CD8-positive, alpha-beta memory T cell (primary cell): ENCODE measurements around the gene CALU. TPM values are rescaled to one million over a fixed set of nuclear protein-coding genes. Genes with fewer than 3 reads are reported as not detected.

ENCODE experiments used
- CTCF ChIA-PET: fragments of 350-600 bp; sonication (Branson Sonifier 250); formaldehyde crosslinking; loops from one replicate; lab custom pipeline; 2021; ENCODE audit warnings: antibody characterized with exemption; lab: Charles Lee
- POLR2A ChIA-PET: fragments of 350-600 bp; sonication (Branson Sonifier 250); formaldehyde crosslinking; loops from one replicate; lab custom pipeline; 2021; ENCODE audit warnings: antibody characterized with exemption; lab: Charles Lee
- DNase-seq, 5 donors: peaks; one replicate each; pipeline versions ENCODE4 v3.0.0 to v3.0.0-alpha.2; 2020 to 2022; ENCODE audit warnings: mixed read lengths in 1 of 5
- H3K27ac ChIP-seq: one replicate; pipeline ENCODE4 v1.7.0; 2013; ENCODE audit warnings: low read depth, mild to moderate bottlenecking, low read length, moderate library complexity
- H3K27me3 ChIP-seq: 2 replicates; pipeline ENCODE4 v1.7.0; 2013; ENCODE audit warnings: low read length, mild to moderate bottlenecking; ENCODE audit not compliant: insufficient read depth, poor library complexity, severe bottlenecking
- H3K36me3 ChIP-seq: 2 replicates; pipeline ENCODE4 v1.7.0; 2013; ENCODE audit warnings: mild to moderate bottlenecking, low read length, moderate library complexity; ENCODE audit not compliant: insufficient read depth
- H3K4me1 ChIP-seq: 2 replicates; pipeline ENCODE4 v1.7.0; 2013; ENCODE audit warnings: mild to moderate bottlenecking, low read length, moderate library complexity; ENCODE audit not compliant: insufficient read depth
- H3K4me3 ChIP-seq: 2 replicates; pipeline ENCODE4 v1.7.0; 2013; ENCODE audit warnings: mild to moderate bottlenecking, low read length
- H3K9me3 ChIP-seq: 2 replicates; pipeline ENCODE4 v1.7.0; 2013; ENCODE audit warnings: mild to moderate bottlenecking, low read length
- H3K27ac Mint-ChIP-seq, 8 donors: one replicate each; pipeline ENCODE4 v1.8.0; 2020 to 2021; ENCODE audit warnings: mixed read lengths in 8 of 8, mild to moderate bottlenecking in 6 of 8, inconsistent platforms in 3 of 8, moderate library complexity in 3 of 8
- H3K27me3 Mint-ChIP-seq, 2 donors: one replicate each; pipeline ENCODE4 v1.8.0; 2020 to 2021; ENCODE audit warnings: mixed read lengths in 2 of 2, mild to moderate bottlenecking in 1 of 2, moderate library complexity in 1 of 2
- H3K36me3 Mint-ChIP-seq, 3 donors: one replicate each; pipeline ENCODE4 v1.8.0; 2020 to 2021; ENCODE audit warnings: mixed read lengths in 3 of 3, inconsistent platforms in 1 of 3, mild to moderate bottlenecking in 1 of 3
- H3K4me1 Mint-ChIP-seq, 3 donors: one replicate each; pipeline ENCODE4 v1.8.0; 2020 to 2021; ENCODE audit warnings: mixed read lengths in 3 of 3, inconsistent platforms in 1 of 3, mild to moderate bottlenecking in 1 of 3
- H3K4me3 Mint-ChIP-seq, 7 donors: one replicate each; pipeline ENCODE4 v1.8.0; 2020 to 2021; ENCODE audit warnings: mixed read lengths in 7 of 7, mild to moderate bottlenecking in 6 of 7, moderate library complexity in 4 of 7, inconsistent platforms in 2 of 7
- H3K9me3 Mint-ChIP-seq, 5 donors: one replicate each; pipeline ENCODE4 v1.8.0; 2020 to 2022; ENCODE audit warnings: mixed read lengths in 5 of 5, mild to moderate bottlenecking in 3 of 5, moderate library complexity in 2 of 5, inconsistent platforms in 1 of 5
- polyA plus RNA-seq: library from polyadenylated mRNA; unstranded; fragments of 300-500 nt; fragmentation: Illumina TruSeq; gene quantifications from one replicate; pipeline ENCODE4 v1.2.3, GENCODE V29; 2021
- total RNA-seq, 2 experiments: library from RNA; stranded (reverse); gene quantifications; one replicate each; pipeline ENCODE4 v1.2.3, GENCODE V29; 2021

CALU gene
- total and polyA plus RNA-seq, 3 experiments from 2014 or later, result 28.8 to 52.0 (median 51.4) TPM

DNA sequence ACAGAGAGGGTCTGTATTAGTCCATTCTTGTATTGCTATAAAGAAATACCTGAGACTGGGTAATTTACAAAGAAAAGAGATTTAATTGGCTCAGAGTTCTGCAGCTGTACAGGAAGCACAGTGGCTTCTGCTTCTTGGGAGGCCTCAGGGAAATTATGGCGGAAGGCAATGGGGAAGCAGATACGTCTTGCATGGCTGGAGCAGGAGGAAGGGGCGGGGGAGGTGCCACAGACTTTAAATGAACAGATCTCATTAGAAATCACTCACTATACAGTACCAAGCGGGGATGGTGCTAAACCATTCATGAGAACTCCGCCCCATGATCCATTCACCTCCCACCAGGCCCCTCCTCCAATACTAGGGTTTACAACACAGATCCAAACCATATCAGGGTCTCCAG is 3.7 kb upstream of the CALU start:
- H3K27me3 ChIP-seq, result no peaks in the 10 kb centered on the region
- no peak overlapping the region for H3K4me3 Mint-ChIP-seq
- peaks cover 19 to 21% (median 21%) of the 10 kb centered on the region in 3 donors for H3K4me1 Mint-ChIP-seq
- no peaks in the 10 kb centered on the region for H3K9me3 Mint-ChIP-seq
- no peaks in the 10 kb centered on the region for H3K9me3 ChIP-seq
- no peak overlapping the region for H3K27ac ChIP-seq
- ChIA-PET POLR2A (no interaction called here), CTCF (no interaction called here)
- H3K4me3 ChIP-seq, result no peak overlapping the region
- H3K4me1 ChIP-seq, result peaks cover 14% of the 10 kb centered on the region
- peaks cover 0 to 12% (median 0%) of the 10 kb centered on the region in 3 donors for H3K36me3 Mint-ChIP-seq
- no peak for DNase-seq
- no peaks in the 10 kb centered on the region for H3K36me3 ChIP-seq
- H3K27ac Mint-ChIP-seq, result no peak overlapping the region
- H3K27me3 Mint-ChIP-seq, result peaks cover 0 to 12% of the 10 kb centered on the region in 2 donors

DNA sequence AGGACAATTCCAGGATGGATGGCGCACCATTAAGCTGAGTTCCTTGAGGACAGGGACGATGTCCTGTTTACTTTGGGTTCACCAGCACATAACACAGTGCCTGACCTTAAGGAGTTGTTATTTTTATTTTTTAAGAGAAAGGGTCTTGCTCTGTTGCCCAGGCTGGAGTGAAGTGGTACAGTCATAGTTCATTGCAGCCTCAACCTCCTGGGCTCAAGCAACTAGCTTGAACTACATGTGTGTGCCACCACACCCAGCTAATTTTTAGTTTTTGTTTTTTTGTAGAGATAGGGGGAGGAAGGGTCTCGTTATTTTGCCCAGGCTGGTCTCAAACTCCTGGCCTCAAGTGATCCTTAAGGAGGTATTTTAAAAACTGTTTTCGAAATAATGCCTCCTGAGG is 1.7 kb upstream of the CALU start:
- Mint-ChIP-seq H3K4me1 (peaks cover 37 to 41% (median 41%) of the 10 kb centered on the region in 3 donors), H3K36me3 (peaks cover 0 to 12% (median 0%) of the 10 kb centered on the region in 3 donors), H3K4me3 (peak overlapping the region in 2 of 7 donors; percentile 57 to 94), H3K9me3 (no peaks in the 10 kb centered on the region), H3K27me3 (no peaks in the 10 kb centered on the region), H3K27ac (no peak overlapping the region)
- Histone ChIP-seq H3K9me3 (no peaks in the 10 kb centered on the region), H3K27ac (no peak overlapping the region), H3K36me3 (no peaks in the 10 kb centered on the region), H3K4me1 (peaks cover 27% of the 10 kb centered on the region), H3K4me3 (no peak overlapping the region), H3K27me3 (no peaks in the 10 kb centered on the region)
- DNase-seq, result no peak
- ChIA-PET POLR2A (no interaction called here), CTCF (interaction anchor here (2.0 kb wide), 1 partner anchor 12 kb away, joined by 5 read pairs; no protein-coding TSS in a partner anchor)

DNA sequence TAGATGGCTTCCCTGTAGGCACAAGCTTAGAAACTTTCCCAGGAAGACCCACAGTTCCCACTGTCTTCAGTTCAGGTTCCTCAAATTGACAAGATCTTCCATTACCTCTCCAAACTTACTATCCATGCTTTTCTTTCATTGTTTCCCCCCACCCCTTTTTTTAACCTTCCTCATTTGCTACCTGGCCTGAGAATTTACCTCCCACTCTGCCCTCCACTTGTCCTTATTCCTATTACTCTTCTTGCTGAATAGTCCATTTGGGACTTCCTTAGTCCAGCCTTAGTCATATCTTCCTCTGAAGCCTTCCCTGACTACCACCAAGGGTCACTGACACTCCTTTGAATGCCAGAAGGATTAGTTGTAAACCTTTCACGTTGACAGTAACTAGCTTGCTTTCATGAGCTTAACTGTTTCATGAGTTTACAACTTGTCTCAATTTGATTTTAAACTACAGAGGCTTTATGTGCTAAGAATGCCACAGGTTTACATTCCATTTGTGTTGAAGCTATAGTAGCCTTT is 1.2 kb upstream of the CALU start:
- DNase-seq, result no peak
- Mint-ChIP-seq H3K9me3 (no peaks in the 10 kb centered on the region), H3K4me1 (peaks cover 37 to 46% (median 43%) of the 10 kb centered on the region in 3 donors), H3K27ac (peak overlapping the region in 6 of 8 donors; percentile 91 to 99 (median 98)), H3K4me3 (peak overlapping the region; percentile 6 to 100 (median 99)), H3K27me3 (no peaks in the 10 kb centered on the region), H3K36me3 (peaks cover 0 to 12% (median 0%) of the 10 kb centered on the region in 3 donors)
- no peaks in the 10 kb centered on the region for H3K9me3 ChIP-seq
- H3K27ac ChIP-seq, result peak overlapping the region; percentile 98
- no peaks in the 10 kb centered on the region for H3K27me3 ChIP-seq
- H3K4me3 ChIP-seq, result no peak overlapping the region
- H3K36me3 ChIP-seq, result no peaks in the 10 kb centered on the region
- H3K4me1 ChIP-seq, result peaks cover 27% of the 10 kb centered on the region
- ChIA-PET CTCF (interaction anchor here (0.9 to 2.0 kb wide), 3 partner anchors 9 to 145 kb away, joined by 3 to 5 read pairs (median 3); no protein-coding TSS in a partner anchor), POLR2A (interaction anchor here (0.6 to 1.0 kb wide), 3 partner anchors 17 to 125 kb away, joined by 3 to 4 read pairs (median 3); no protein-coding TSS in a partner anchor)

DNA sequence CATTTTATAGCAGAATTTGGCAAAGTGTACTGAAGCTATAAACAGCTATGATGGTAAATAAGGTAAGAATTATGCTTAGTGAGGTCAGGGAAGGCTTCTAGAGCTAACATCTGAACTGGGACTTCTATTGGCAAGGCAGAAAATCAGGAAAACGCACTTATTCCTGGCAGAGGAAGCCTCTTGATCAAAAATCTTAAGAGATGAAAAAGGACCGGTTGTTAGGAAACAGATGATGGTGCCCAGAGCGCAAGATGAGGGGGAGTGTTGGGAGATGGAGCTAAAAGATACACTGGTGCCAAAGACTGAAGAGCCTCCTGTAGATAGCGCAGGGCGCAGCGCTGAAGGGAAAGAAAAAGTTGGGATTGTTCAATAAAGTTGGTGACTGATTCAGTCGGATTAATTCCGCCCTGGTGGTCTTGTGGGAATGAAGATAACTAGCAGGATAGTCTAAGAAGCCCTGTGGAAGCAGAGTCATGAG is 550 bp upstream of the CALU start:
- Histone ChIP-seq H3K36me3 (no peaks in the 10 kb centered on the region), H3K4me1 (peaks cover 27% of the 10 kb centered on the region), H3K9me3 (no peaks in the 10 kb centered on the region), H3K4me3 (peak overlapping the region; percentile 96), H3K27me3 (no peaks in the 10 kb centered on the region), H3K27ac (peak overlapping the region; percentile 98)
- Mint-ChIP-seq H3K4me1 (peaks cover 38 to 50% (median 45%) of the 10 kb centered on the region in 3 donors), H3K4me3 (peak overlapping the region; percentile 94 to 100 (median 99)), H3K27me3 (no peaks in the 10 kb centered on the region), H3K9me3 (no peaks in the 10 kb centered on the region), H3K36me3 (peaks cover 0 to 12% (median 0%) of the 10 kb centered on the region in 3 donors), H3K27ac (peak overlapping the region; percentile 91 to 99 (median 98))
- POLR2A ChIA-PET, result interaction anchor here (0.5 to 1.0 kb wide), 4 partner anchors 11 to 125 kb away, joined by 3 to 4 read pairs (median 3); no protein-coding TSS in a partner anchor
- CTCF ChIA-PET, result interaction anchor here (0.9 to 2.0 kb wide), 4 partner anchors 10 to 144 kb away, joined by 3 to 5 read pairs (median 4); no protein-coding TSS in a partner anchor
- peak in 1 of 5 donors; percentile 23 for DNase-seq

DNA sequence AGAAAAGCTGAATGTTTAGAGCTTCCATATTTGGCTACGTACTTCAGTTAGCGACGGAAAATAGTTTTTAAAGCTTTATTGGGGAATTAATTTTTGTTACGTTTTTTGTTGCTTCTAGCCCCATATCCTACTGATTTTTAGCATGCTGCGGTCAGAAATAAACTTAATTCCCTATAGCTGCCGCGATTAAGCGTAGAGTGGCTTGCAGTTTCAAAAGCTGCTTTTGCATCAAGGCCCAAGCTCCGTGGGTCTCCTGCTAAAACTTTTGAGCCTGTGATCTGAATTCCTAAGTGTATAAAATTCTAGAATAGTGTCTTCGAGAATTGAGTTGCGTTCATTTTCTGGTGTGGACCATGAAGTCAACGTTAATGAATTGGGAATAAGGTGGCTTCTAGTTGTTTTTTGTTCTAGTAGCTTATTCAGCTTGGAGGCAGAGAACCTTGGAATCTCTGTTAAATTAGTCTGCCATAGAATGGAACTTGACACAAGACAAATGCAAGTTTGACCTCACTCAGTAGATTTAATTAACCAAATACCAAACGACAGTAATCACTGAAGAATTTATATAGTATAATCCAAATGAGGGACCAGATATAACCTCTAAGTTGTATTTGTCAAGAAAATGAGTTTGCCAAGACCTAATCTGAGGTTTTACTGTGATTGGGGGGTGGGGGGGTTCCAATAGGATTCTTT is 977 bp downstream of the CALU start:
- ChIA-PET CTCF (interaction anchor here (0.8 to 1.2 kb wide), 3 partner anchors 27 to 313 kb away, joined by 3 to 5 read pairs (median 3); no protein-coding TSS in a partner anchor), POLR2A (interaction anchor here (1.1 kb wide), 1 partner anchor 51 kb away, joined by 7 read pairs; no protein-coding TSS in a partner anchor)
- peaks cover 27% of the 10 kb centered on the region for H3K4me1 ChIP-seq
- Mint-ChIP-seq H3K36me3 (peaks cover 0 to 13% (median 0%) of the 10 kb centered on the region in 3 donors), H3K27ac (peak overlapping the region; percentile 91 to 99 (median 98)), H3K4me3 (peak overlapping the region; percentile 94 to 100 (median 99)), H3K27me3 (no peaks in the 10 kb centered on the region), H3K4me1 (peaks cover 49 to 64% (median 60%) of the 10 kb centered on the region in 3 donors), H3K9me3 (no peaks in the 10 kb centered on the region)
- peak overlapping the region; percentile 96 for H3K4me3 ChIP-seq
- H3K27me3 ChIP-seq, result no peaks in the 10 kb centered on the region
- H3K27ac ChIP-seq, result peak overlapping the region; percentile 98
- no peak for DNase-seq
- H3K36me3 ChIP-seq, result no peaks in the 10 kb centered on the region
- no peaks in the 10 kb centered on the region for H3K9me3 ChIP-seq

DNA sequence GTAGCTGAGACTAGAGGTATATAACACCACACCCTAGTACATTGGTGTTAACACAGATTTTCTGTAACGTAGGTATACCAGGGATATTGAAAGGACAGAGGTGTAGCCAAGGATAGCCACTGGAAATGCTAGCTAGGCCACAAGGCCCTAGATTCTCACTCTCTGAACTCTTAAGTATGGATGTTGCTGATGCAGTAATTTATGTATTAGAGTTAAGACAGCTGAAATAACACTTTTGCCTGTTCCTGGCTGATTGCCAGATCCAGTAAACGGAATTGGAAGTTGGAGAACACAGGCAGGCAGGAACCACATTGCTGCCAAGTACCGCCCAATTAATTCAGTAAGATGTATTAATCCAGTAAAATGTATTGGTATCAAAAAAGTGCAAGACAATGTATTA is 1.8 kb downstream of the CALU start:
- ChIA-PET POLR2A (interaction anchor here (1.5 kb wide), 1 partner anchor 50 kb away, joined by 3 read pairs; the partner anchor contains the start of gene CCDC136), CTCF (no interaction called here)
- Mint-ChIP-seq H3K9me3 (no peaks in the 10 kb centered on the region), H3K27ac (peak overlapping the region in 7 of 8 donors; percentile 20 to 87 (median 34)), H3K36me3 (peaks cover 0 to 18% (median 4%) of the 10 kb centered on the region in 3 donors), H3K4me1 (peaks cover 53 to 70% (median 69%) of the 10 kb centered on the region in 3 donors), H3K27me3 (no peaks in the 10 kb centered on the region), H3K4me3 (peak overlapping the region in 3 of 7 donors; percentile 2 to 46 (median 10))
- H3K9me3 ChIP-seq, result no peaks in the 10 kb centered on the region
- peaks cover 27% of the 10 kb centered on the region for H3K4me1 ChIP-seq
- DNase-seq, result no peak
- H3K27me3 ChIP-seq, result no peaks in the 10 kb centered on the region
- H3K4me3 ChIP-seq, result no peak overlapping the region
- H3K27ac ChIP-seq, result peak overlapping the region; percentile 17
- no peaks in the 10 kb centered on the region for H3K36me3 ChIP-seq

DNA sequence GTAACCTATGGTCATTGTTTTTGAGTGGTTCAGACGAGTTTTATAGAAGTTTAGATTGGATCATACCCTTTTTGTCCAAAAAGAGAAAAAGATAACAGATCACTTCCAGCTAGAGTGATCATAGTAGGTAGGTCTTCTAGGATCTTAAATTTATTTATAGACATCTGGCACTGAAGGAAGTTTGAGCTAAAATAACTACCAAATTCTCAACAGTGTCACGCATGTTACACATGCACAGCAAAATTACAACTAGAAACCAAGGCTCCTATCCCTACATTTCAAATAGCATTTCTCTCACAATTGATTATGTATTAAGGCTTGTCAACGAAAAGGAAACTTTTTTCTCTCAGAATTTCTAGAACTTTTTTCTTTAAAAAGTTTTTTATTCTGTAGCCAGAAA is 2.3 kb downstream of the CALU start:
- peak overlapping the region in 3 of 7 donors; percentile 2 to 46 (median 10) for H3K4me3 Mint-ChIP-seq
- H3K36me3 ChIP-seq, result no peaks in the 10 kb centered on the region
- CTCF ChIA-PET, result no interaction called here

More for the DNA sequence above, 2.3 kb downstream of the CALU start:
- Mint-ChIP-seq H3K4me1 (peaks cover 53 to 70% (median 69%) of the 10 kb centered on the region in 3 donors), H3K9me3 (no peaks in the 10 kb centered on the region), H3K36me3 (peaks cover 0 to 18% (median 4%) of the 10 kb centered on the region in 3 donors), H3K27ac (peak overlapping the region in 6 of 8 donors; percentile 3 to 84 (median 44)), H3K27me3 (no peaks in the 10 kb centered on the region)
- no peak overlapping the region for H3K4me3 ChIP-seq
- H3K9me3 ChIP-seq, result no peaks in the 10 kb centered on the region
- H3K27ac ChIP-seq, result peak overlapping the region; percentile 17
- H3K4me1 ChIP-seq, result peaks cover 27% of the 10 kb centered on the region
- no peak for DNase-seq
- POLR2A ChIA-PET, result interaction anchor here (1.5 kb wide), 1 partner anchor 50 kb away, joined by 3 read pairs; the partner anchor contains the start of gene CCDC136
- no peaks in the 10 kb centered on the region for H3K27me3 ChIP-seq
